T follicular helper cell (primary cell): ENCODE data around the gene TRIM41.
"Not testable (repeated sequence)": the region's sequence is repeated elsewhere in the genome, so short reads cannot be mapped to it uniquely, and the experiment has no call there.

Source experiments
- DNase-seq: peaks from one replicate; pipeline ENCODE4 v3.0.0-alpha.2; 2020; ENCODE audit warnings: low read depth

TRIM41 gene

GRCh38 chr5:181210698-181211097 lies 12.4 kb upstream of the TRIM41 start:
- DNase-seq: not testable (repeated sequence)

GRCh38 chr5:181211208-181211607 lies 11.9 kb upstream of the TRIM41 start:
- DNase-seq: no peak

DNA sequence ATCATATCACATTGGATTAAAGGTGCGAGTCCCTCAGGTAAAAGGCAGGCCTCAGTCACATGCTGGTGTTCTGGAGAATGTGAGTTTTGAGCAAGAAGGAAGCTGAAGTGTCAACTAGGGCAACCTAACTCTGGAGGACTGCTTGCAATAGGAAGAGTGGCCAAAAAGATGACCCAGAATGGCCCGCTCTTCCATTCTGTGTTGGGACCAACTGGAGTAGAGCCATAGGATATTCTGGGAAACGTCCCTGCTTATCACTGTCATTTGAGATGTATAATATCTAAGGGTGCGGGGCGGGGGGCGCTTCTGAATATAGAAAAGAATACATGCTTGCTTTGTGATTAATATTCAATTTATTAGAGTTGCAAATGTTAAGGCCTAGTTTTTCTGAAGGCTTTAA lies 11.0 kb upstream of the TRIM41 start:
- no peak for DNase-seq

DNA sequence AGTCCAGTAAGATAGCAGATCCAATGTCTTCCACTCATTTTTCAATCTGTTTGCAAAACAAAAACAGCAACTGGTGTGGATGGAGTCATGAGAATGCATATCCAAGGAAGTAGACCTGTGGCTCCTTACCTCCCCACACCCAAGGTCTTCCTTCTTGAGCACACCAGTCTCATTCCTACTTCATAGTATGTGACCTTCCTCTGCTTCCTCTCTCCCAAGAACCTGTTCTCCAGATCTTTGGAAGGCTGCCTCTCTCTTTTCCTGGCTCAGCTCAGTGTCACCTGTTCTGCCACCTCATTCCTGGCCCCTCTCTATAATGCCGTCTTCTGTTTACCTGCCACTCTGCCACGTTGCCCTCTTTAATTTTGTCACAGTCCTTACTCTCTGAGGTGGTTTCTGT lies 10.1 kb upstream of the TRIM41 start:
- no peak for DNase-seq

GRCh38 chr5:181214249-181214648 lies 8.8 kb upstream of the TRIM41 start:
- not testable (repeated sequence) for DNase-seq

DNA sequence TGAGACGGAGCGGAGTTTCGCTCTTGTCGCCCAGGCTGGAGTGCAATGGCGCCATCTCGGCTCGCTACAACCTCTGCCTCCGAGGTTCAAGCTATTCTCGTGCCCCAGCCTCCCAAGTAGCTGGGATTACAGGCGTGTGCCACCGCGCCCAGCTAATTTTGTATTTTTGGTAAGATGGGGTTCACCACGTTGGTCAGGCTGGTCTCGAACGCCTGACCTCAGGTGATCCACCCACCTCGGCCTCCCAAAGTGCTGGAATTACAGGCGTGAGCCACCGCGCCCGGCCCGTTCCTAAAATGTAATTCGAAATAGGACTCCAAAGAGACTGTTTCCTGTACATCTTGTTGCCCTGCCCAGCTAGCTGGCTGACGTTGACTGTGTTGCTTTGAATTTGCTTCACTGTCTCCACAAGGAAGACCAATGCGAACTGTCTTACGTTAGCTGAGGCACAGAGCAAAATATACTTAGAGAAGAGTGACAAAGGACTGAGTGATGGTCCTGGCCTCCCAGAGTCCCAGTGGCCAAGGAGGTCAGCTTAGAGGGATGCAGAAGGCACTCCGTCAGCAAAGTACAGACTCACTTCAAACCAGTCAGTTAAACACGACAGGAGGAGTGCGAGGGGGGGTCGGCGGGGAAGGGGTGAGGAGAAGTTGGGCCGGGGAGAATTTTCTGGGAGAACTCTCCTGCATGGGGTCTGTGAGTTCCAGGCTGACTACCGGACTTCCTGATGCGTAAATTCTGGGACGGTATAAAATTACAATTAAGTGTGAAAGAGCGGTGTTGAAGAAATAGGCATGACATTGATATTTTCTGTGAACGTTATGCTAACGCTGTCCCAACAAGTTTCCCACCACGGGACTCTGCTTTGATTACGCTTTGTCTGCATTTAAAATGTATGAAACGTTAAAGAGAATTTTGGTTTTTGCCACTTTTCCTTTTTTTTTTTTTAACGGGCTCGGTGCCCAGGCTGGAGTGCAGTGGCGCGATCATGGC lies 6.8 kb upstream of the TRIM41 start:
- DNase-seq: no peak

- peak; percentile 59 for DNase-seq
Measured at GRCh38 chr5:181217111-181217802, 5.8 kb upstream of the TRIM41 start.

GRCh38 chr5:181217803-181218062 lies 5.3 kb upstream of the TRIM41 start:
- DNase-seq: peak; percentile 21

DNA sequence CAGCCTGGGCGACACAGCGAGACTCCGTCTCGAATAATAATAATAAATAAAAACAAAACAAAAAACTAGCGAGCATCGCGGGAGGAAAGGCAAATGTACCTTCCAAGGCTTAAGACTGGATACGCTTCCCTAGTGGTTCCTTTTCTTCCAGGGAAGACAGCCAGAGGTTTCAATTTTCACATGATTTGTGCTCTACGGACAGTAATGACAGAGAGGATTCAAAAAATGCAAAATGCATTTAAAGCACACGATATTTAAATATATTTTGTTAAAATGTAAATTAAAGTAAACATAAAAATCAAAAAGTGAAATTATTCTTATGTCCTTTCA lies 4.3 kb upstream of the TRIM41 start:
- no peak for DNase-seq

- no peak for DNase-seq
Measured at GRCh38 chr5:181219262-181220177, 3.6 kb upstream of the TRIM41 start.

GRCh38 chr5:181220178-181220515 lies 2.9 kb upstream of the TRIM41 start:
- no peak for DNase-seq

DNA sequence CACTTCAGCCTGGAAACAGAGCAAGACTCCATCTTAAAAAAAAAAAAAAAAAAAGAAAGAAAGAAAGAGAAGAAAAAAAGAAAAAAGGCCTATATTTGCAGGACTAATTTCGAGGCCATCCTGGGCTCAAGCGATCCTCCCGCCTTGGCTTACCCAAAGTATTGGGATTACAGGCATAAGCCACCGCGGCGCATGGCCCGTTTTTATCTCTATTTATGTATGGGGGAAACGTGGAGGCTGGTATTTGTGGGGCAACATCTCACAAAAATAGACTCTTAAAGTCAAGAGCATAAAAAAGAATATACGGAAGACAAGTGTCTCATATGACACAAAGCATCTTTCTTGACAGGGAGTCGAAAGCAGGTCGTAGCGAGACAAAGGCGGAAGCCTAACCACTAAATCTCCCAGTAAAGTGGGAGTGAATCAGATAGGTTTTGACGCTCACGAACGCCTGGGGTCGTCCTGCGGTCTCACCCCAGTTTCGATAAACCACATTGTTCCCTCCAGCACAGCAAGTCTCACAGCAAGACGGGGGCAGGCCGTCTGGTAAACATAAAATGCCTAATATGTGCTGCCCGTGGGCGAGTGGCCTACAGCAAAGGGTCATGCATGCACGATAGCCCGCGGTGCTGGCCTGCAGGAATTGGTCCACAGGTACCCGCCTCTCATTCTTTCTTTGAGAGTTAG lies 1.8 kb upstream of the TRIM41 start:
- peak; percentile 52 for DNase-seq

DNA sequence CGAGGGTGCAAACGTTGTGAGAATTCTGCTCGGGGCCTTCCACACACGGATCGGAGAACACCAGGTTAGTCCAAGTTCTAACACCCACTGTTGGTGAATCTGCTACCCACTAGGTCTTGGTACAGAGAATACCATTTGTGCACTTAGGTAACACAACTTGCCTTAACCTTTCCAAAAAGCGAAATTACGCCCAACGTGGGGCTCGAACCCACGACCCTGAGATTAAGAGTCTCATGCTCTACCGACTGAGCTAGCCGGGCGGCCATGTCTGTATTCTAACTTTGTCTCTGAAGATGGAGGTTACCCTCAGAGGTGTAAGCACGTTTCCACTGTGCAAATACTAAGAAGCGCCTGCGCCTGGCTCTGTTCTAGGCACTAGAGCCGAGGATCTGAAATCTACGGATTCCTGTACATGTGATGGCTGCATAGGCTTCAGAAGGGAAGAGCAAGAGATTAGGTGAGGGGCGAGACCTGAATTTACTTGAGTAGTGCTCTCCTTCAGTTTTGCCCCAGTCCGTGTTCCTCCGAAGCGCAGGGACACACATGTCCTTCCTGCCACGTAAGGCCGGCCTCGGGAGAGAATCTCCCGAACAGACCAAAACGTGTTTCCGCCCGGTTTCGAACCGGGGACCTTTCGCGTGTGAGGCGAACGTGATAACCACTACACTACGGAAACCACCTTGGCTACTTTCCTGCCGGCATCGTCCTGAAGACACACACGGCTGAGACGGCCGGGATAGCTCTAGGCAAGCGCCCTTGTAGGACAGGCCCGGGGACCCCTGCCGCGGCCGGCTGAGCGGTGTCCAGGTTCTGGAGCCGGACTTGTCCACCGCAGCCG lies 1.1 kb upstream of the TRIM41 start:
- peak; percentile 94 for DNase-seq

- DNase-seq: no peak
Measured at GRCh38 chr5:181222630-181223057, 437 bp upstream of the TRIM41 start.

GRCh38 chr5:181223729-181224389 lies 778 bp downstream of the TRIM41 start:
- DNase-seq: no peak

- no peak for DNase-seq
Measured at GRCh38 chr5:181224390-181225229, 1.5 kb downstream of the TRIM41 start.

DNA sequence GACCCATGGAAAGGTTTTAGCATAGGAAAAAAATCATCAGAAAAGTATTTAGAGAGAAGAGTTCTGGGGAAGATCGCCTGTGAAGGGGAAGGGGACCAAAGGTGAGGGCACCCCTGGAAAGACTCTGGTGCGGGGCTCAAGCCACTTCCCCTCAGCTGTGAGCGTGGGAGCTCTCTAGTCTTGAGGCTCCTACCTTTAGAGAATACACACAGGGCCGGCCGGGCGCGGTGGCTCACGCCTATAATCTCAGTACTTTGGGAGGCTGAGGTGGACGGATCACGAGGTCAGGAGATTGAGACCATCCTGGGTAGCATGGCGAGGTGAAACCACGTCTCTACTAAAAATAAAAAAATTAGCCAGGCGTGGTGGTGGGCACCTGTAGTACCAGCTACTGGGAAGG lies 6.9 kb downstream of the TRIM41 start:
- DNase-seq: no peak

DNA sequence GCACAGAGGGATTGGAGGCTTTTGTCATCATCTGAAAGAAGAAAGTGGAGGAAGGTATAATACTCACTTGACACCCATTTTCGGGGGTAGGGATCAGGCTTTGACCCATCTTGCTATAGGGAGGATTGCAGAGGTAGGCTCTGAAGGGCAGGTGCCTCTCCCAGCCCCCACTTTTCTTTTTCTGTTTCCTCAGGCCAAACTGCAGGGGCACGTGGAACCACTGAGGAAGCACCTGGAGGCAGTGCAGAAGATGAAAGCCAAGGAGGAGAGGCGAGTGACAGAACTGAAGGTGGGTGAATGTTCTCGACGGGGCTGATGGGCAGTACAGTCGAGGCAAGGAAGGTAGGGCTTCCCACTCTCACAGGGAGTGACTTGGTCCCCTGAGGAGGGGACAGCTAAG lies 7.5 kb downstream of the TRIM41 start:
- no peak for DNase-seq

GRCh38 chr5:181231432-181231831 lies 8.4 kb downstream of the TRIM41 start:
- no peak for DNase-seq

DNA sequence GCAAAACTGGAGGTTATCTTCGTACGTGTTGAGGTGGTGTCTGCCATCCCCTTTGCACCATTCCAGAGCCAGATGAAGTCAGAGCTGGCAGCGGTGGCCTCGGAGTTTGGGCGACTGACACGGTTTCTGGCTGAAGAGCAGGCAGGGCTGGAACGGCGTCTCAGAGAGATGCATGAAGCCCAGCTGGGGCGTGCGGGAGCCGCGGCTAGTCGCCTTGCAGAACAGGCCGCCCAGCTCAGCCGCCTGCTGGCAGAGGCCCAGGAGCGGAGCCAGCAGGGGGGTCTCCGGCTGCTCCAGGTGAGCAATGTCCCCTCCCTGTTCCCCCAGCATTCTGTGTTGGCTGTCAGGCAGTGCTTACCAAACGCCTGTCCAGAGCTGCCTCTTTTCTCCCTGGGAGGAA lies 9.5 kb downstream of the TRIM41 start:
- DNase-seq: no peak
